CD4-positive, alpha-beta memory T cell (primary cell): ENCODE measurements around the gene WASF3. TPM values are rescaled to one million over a fixed set of nuclear protein-coding genes. Genes with fewer than 3 reads are reported as not detected.
A peak's percentile ranks its signal among the peaks of the same experiment; 100 is the strongest.

ENCODE experiments used
- CTCF ChIA-PET: fragments of 350-600 bp; sonication (Branson Sonifier 250); formaldehyde crosslinking; loops from one replicate; lab custom pipeline; 2021; ENCODE audit warnings: inconsistent platforms; ENCODE audit not compliant: partially characterized antibody; lab: Charles Lee
- POLR2A ChIA-PET: fragments of 350-600 bp; sonication (Branson Sonifier 250); formaldehyde crosslinking; loops from one replicate; lab custom pipeline; 2021; ENCODE audit not compliant: partially characterized antibody; lab: Charles Lee
- DNase-seq, 5 donors: peaks; one replicate each; pipeline versions ENCODE4 v3.0.0 to v3.0.0-alpha.2; 2020 to 2022; ENCODE audit warnings: mixed read lengths in 1 of 5
- H3K27ac ChIP-seq: one replicate; pipeline ENCODE4 v1.7.0; 2013; ENCODE audit warnings: low read depth, low read length
- H3K27me3 ChIP-seq: 2 replicates; pipeline ENCODE4 v1.7.0; 2013; ENCODE audit warnings: mild to moderate bottlenecking, low read length, moderate library complexity; ENCODE audit not compliant: insufficient read depth
- H3K36me3 ChIP-seq: 2 replicates; pipeline ENCODE4 v1.7.0; 2013; ENCODE audit warnings: mild to moderate bottlenecking, low read length, moderate library complexity; ENCODE audit not compliant: insufficient read depth
- H3K4me1 ChIP-seq: 2 replicates; pipeline ENCODE4 v1.7.0; 2013; ENCODE audit warnings: mild to moderate bottlenecking, low read length, moderate library complexity; ENCODE audit not compliant: insufficient read depth
- H3K4me3 ChIP-seq, 2 donors: one replicate each; pipeline ENCODE4 v1.7.0; 2013; ENCODE audit warnings: low read length in 2 of 2, mild to moderate bottlenecking in 1 of 2
- H3K9me3 ChIP-seq, 2 donors: one replicate each; pipeline ENCODE4 v1.7.0; 2013; ENCODE audit warnings: low read length in 2 of 2, control low read depth in 1 of 2; ENCODE audit not compliant: control insufficient read depth in 1 of 2
- H3K27ac Mint-ChIP-seq, 7 donors: one replicate each; pipeline ENCODE4 v1.8.0; 2020 to 2021; ENCODE audit warnings: mixed read lengths in 7 of 7, mild to moderate bottlenecking in 6 of 7, inconsistent platforms in 3 of 7, moderate library complexity in 3 of 7
- H3K27me3 Mint-ChIP-seq, 2 donors: one replicate each; pipeline ENCODE4 v1.8.0; 2020 to 2021; ENCODE audit warnings: mixed read lengths in 2 of 2
- H3K36me3 Mint-ChIP-seq, 2 donors: one replicate each; pipeline ENCODE4 v1.8.0; 2020 to 2021; ENCODE audit warnings: mixed read lengths in 2 of 2, inconsistent platforms in 1 of 2, mild to moderate bottlenecking in 1 of 2
- H3K4me1 Mint-ChIP-seq, 4 donors: one replicate each; pipeline ENCODE4 v1.8.0; 2020 to 2021; ENCODE audit warnings: mixed read lengths in 4 of 4, mild to moderate bottlenecking in 1 of 4
- H3K4me3 Mint-ChIP-seq, 8 donors: one replicate each; pipeline ENCODE4 v1.8.0; 2020 to 2021; ENCODE audit warnings: mixed read lengths in 8 of 8, mild to moderate bottlenecking in 7 of 8, moderate library complexity in 6 of 8, inconsistent platforms in 3 of 8
- H3K9me3 Mint-ChIP-seq, 8 donors: one replicate each; pipeline ENCODE4 v1.8.0; 2020 to 2021; ENCODE audit warnings: mixed read lengths in 8 of 8, mild to moderate bottlenecking in 5 of 8, inconsistent platforms in 3 of 8, moderate library complexity in 1 of 8
- intact Hi-C: fragments of 100-400 bp; cut with micrococcal nuclease; formaldehyde crosslinking; loops from one replicate; pipeline ENCODE4 v1.15.1; 2023
- polyA plus RNA-seq, 2 donors: library from polyadenylated mRNA; unstranded; fragments of 300-500 nt; fragmentation: Illumina TruSeq; gene quantifications; one replicate each; pipeline ENCODE4 v1.2.3, GENCODE V29; 2021
- total RNA-seq, 2 experiments: library from RNA; stranded (reverse); gene quantifications; one replicate each; pipeline ENCODE4 v1.2.3, GENCODE V29; 2021

Gene WASF3
- total and polyA plus RNA-seq, 4 experiments from 2014 or later = not detected

DNA sequence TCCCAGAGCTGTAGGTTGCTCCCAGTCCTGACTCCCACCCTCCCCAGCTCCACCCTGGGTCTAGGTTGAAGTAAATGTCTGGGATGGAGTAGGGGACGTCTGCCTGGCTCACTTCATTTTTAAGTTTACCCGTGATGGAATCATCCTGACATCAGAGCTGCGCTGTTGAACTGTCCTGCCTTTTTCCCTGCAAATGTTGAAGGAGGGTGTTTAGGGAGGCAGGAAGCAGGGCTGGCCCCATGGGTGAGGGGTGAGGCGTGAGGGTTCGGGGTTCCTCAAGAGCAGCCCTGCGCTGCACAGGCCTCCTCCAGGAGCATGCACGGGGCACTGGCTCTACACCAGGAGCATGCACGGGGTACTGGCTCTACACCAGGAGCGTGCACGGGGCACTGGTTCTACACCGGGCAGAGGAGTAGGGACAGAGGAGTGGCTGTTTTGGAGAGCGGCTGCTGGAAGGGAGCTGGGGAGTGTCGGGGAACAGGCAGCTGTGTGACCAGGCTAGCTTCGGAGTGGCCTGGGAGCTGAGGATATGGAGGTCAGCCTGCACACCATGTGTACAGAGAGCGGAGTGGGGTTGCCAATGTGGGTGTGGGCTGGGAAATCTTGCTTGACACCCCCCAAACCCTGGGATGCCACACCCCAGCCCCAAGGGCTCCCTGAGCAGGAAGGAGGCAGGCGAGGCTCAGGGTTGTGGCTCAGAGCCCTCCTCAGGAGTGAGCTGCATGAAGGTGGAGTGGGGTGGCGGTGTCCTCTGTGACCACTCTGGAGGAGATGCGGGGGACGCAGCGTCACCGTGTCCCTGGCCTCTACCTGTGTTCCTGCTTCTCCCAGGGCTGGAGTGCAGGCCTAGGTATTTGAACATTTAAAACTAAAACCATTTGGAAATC, 139.8 kb downstream of the WASF3 start:
- Mint-ChIP-seq H3K27ac (no peak overlapping the region), H3K36me3 (no peaks in the 10 kb centered on the region), H3K4me1 (peaks cover 0 to 3% (median under 1%) of the 10 kb centered on the region in 4 donors), H3K4me3 (peak overlapping the region in 1 of 8 donors; percentile 37), H3K9me3 (peaks cover 0 to 2% (median 0%) of the 10 kb centered on the region in 8 donors), H3K27me3 (peaks cover 3 to 6% of the 10 kb centered on the region in 2 donors)
- intact Hi-C loops = loop anchor here (5.0 kb wide), 1 partner anchor 200 kb away; no protein-coding TSS in a partner anchor
- CTCF ChIA-PET = interaction anchor here (0.6 to 5.2 kb wide), 11 partner anchors 9 to 519 kb away, joined by 3 to 177 read pairs (median 5); no protein-coding TSS in a partner anchor
- Histone ChIP-seq H3K36me3 (no peaks in the 10 kb centered on the region), H3K4me1 (peaks cover 4% of the 10 kb centered on the region), H3K27ac (no peak overlapping the region), H3K9me3 (no peaks in the 10 kb centered on the region), H3K27me3 (no peaks in the 10 kb centered on the region), H3K4me3 (no peak overlapping the region)
- DNase-seq = no peak
- POLR2A ChIA-PET = no interaction called here

DNA sequence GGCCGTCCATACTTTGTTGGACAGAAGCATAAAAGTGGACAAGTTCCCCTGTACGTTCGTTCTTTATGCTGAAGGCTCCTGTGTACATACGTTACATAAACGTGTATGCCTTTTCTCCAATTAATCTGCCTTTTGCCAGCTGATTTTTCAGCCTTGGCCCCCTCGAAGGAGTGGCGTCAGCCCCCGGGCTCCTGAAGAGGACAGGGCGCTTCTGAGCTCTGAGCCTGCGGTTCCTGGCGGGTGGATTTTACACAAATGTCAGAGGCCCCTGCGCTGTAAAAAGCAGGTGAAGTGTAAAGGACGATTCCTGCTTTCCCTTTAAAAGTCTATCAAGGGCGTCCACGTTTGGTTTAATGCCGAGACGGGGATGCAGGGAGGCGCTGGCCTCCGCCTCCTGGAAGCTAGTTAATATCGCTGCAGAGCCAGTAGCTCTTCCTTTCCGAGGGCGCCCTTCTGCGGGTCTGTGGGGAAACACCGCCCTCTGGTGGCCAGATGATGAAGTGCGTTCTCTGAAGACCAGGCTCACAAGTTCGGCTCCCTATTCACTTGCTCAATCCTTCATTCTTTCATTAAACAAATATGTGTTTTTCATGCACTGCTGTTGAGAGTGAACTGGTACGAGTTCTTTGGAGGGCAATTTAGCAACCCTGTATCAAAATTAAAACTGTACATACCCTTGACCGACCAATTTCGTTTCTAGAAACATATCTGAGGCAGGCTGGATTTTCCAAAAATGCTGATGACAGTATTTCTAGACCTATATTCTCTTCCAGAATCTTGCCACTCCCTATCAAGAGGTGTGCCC, 141.1 kb downstream of the WASF3 start:
- POLR2A ChIA-PET = interaction anchor here (1.3 kb wide), 1 partner anchor 513 kb away, joined by 15 read pairs; no protein-coding TSS in a partner anchor
- Histone ChIP-seq H3K4me1 (peaks cover 4% of the 10 kb centered on the region), H3K4me3 (no peak overlapping the region), H3K36me3 (no peaks in the 10 kb centered on the region), H3K27ac (no peak overlapping the region), H3K9me3 (no peaks in the 10 kb centered on the region), H3K27me3 (no peaks in the 10 kb centered on the region)
- H3K9me3 Mint-ChIP-seq = peaks cover 0 to 2% (median 0%) of the 10 kb centered on the region in 8 donors
- peaks cover 0 to 3% (median under 1%) of the 10 kb centered on the region in 4 donors for H3K4me1 Mint-ChIP-seq
- peaks cover 3 to 6% of the 10 kb centered on the region in 2 donors for H3K27me3 Mint-ChIP-seq
- H3K36me3 Mint-ChIP-seq = no peaks in the 10 kb centered on the region
- DNase-seq = peak; percentile 66 to 74 (median 72)
- CTCF ChIA-PET = interaction anchor here (0.6 to 5.2 kb wide), 36 partner anchors 9 to 1445 kb away, joined by 3 to 177 read pairs (median 4); partner anchors contain the start of gene RNF6
- peak overlapping the region in 1 of 7 donors; percentile 11 for H3K27ac Mint-ChIP-seq
- peak overlapping the region in 2 of 8 donors; percentile 12 to 43 for H3K4me3 Mint-ChIP-seq
- intact Hi-C loops = loop anchor here (1.0 to 5.0 kb wide), 3 partner anchors 201 to 514 kb away; no protein-coding TSS in a partner anchor

GRCh38 chr13:26699197-26699490, 141.7 kb downstream of the WASF3 start:
- POLR2A ChIA-PET = interaction anchor here (1.3 kb wide), 1 partner anchor 514 kb away, joined by 15 read pairs; no protein-coding TSS in a partner anchor
- no peak overlapping the region for H3K27ac ChIP-seq
- no peaks in the 10 kb centered on the region for H3K27me3 ChIP-seq
- Mint-ChIP-seq H3K27ac (peak overlapping the region in 1 of 7 donors; percentile 11), H3K4me3 (no peak overlapping the region), H3K36me3 (no peaks in the 10 kb centered on the region), H3K27me3 (peaks cover 2 to 3% of the 10 kb centered on the region in 2 donors), H3K9me3 (peaks cover 0 to 2% (median 0%) of the 10 kb centered on the region in 8 donors), H3K4me1 (peaks cover 0 to 3% (median under 1%) of the 10 kb centered on the region in 4 donors)
- no peak for DNase-seq
- H3K9me3 ChIP-seq = no peaks in the 10 kb centered on the region
- intact Hi-C loops = loop anchor here (5.0 kb wide), 1 partner anchor 202 kb away; no protein-coding TSS in a partner anchor
- no peaks in the 10 kb centered on the region for H3K36me3 ChIP-seq
- CTCF ChIA-PET = interaction anchor here (0.5 to 5.2 kb wide), 17 partner anchors 9 to 1323 kb away, joined by 3 to 177 read pairs (median 7); partner anchors contain the start of gene RNF6
- no peak overlapping the region for H3K4me3 ChIP-seq
- H3K4me1 ChIP-seq = peaks cover 4% of the 10 kb centered on the region

- H3K4me3 ChIP-seq = no peak overlapping the region
- ChIA-PET POLR2A (no interaction called here), CTCF (interaction anchor here (1.1 to 4.9 kb wide), 8 partner anchors 10 to 520 kb away, joined by 3 to 32 read pairs (median 6); no protein-coding TSS in a partner anchor)
- intact Hi-C loops = no loop called here
- no peaks in the 10 kb centered on the region for H3K36me3 Mint-ChIP-seq
- H3K4me3 Mint-ChIP-seq = no peak overlapping the region
- H3K27me3 Mint-ChIP-seq = peaks cover 2% of the 10 kb centered on the region in 2 donors
- no peak overlapping the region for H3K27ac Mint-ChIP-seq
- no peaks in the 10 kb centered on the region for H3K9me3 Mint-ChIP-seq
- no peaks in the 10 kb centered on the region for H3K4me1 ChIP-seq
- H3K36me3 ChIP-seq = no peaks in the 10 kb centered on the region
- no peak for DNase-seq
- H3K9me3 ChIP-seq = no peaks in the 10 kb centered on the region
- no peaks in the 10 kb centered on the region for H3K4me1 Mint-ChIP-seq
- H3K27me3 ChIP-seq = no peaks in the 10 kb centered on the region
- no peak overlapping the region for H3K27ac ChIP-seq
Observed at GRCh38 chr13:26705536-26705935, 148.1 kb downstream of the WASF3 start.

DNA sequence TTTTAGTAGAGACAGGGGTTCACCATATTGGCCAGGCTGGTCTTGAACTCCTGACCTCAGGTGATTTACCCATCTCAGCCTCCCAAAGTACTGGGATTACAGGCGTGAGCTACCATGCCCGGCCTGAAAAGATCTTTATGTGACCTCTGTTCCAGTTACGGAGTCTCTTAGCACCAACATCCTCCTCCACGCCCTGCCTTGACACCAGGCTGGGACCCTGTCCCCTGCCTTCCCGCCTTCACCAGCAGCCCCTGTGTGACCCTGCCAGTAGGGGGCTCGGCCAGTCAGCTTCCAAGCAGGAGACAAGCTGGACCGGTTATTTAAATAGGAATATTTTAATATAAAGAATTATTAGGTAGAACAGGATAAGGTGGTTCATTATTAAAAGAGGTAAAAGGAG, 148.9 kb downstream of the WASF3 start:
- POLR2A ChIA-PET = no interaction called here
- intact Hi-C loops = no loop called here
- no peaks in the 10 kb centered on the region for H3K9me3 ChIP-seq
- H3K4me3 ChIP-seq = no peak overlapping the region
- CTCF ChIA-PET = interaction anchor here (1.2 to 4.9 kb wide), 7 partner anchors 10 to 224 kb away, joined by 3 to 32 read pairs (median 3); no protein-coding TSS in a partner anchor
- no peak for DNase-seq
- no peaks in the 10 kb centered on the region for H3K36me3 ChIP-seq
- H3K4me1 ChIP-seq = no peaks in the 10 kb centered on the region
- H3K27me3 Mint-ChIP-seq = peaks cover 2% of the 10 kb centered on the region in 2 donors
- no peak overlapping the region for H3K27ac ChIP-seq
- no peaks in the 10 kb centered on the region for H3K9me3 Mint-ChIP-seq
- H3K27ac Mint-ChIP-seq = no peak overlapping the region
- peaks cover 0 to 4% (median 0%) of the 10 kb centered on the region in 4 donors for H3K4me1 Mint-ChIP-seq
- no peaks in the 10 kb centered on the region for H3K27me3 ChIP-seq
- H3K4me3 Mint-ChIP-seq = no peak overlapping the region
- H3K36me3 Mint-ChIP-seq = no peaks in the 10 kb centered on the region

GRCh38 chr13:26707122-26708006, 149.9 kb downstream of the WASF3 start:
- no peaks in the 10 kb centered on the region for H3K4me1 ChIP-seq
- H3K27ac ChIP-seq = no peak overlapping the region
- H3K4me3 ChIP-seq = no peak overlapping the region
- Mint-ChIP-seq H3K36me3 (no peaks in the 10 kb centered on the region), H3K27ac (no peak overlapping the region), H3K4me1 (peaks cover 0 to 4% (median 0%) of the 10 kb centered on the region in 4 donors), H3K27me3 (peaks cover 2% of the 10 kb centered on the region in 2 donors), H3K9me3 (peaks cover 0 to 2% (median 0%) of the 10 kb centered on the region in 8 donors), H3K4me3 (no peak overlapping the region)
- H3K36me3 ChIP-seq = no peaks in the 10 kb centered on the region
- H3K27me3 ChIP-seq = no peaks in the 10 kb centered on the region
- DNase-seq = peak in 4 of 5 donors; percentile 30 to 48 (median 42)
- ChIA-PET POLR2A (no interaction called here), CTCF (interaction anchor here (0.8 to 4.9 kb wide), 7 partner anchors 9 to 523 kb away, joined by 3 to 32 read pairs (median 8); no protein-coding TSS in a partner anchor)
- no peaks in the 10 kb centered on the region for H3K9me3 ChIP-seq
- intact Hi-C loops = loop anchor here (1.0 kb wide), 1 partner anchor 166 kb away; no protein-coding TSS in a partner anchor
